HepG2 (cell line): Measurements from ENCODE around the gene EPB41L1. TPM values are rescaled to one million over a fixed set of nuclear protein-coding genes. Genes with fewer than 3 reads are reported as not detected.

Source experiments
- ARNT ChIP-seq: fragments of 450-650 bp; IDR thresholded peaks from 2 replicates; pipeline ENCODE4 v1.6.1; 2017
- CTCF ChIP-seq: sonication (generic); formaldehyde crosslinking; IDR thresholded peaks from 2 replicates; pipeline ENCODE4 v1.5.0; 2020; ENCODE audit warnings: mild to moderate bottlenecking, missing genetic modification reagents, moderate library complexity
- GMEB1 ChIP-seq: sonication (generic); formaldehyde crosslinking; IDR thresholded peaks from 2 replicates; pipeline ENCODE4 v1.5.1; 2020; ENCODE audit warnings: missing genetic modification reagents, mild to moderate bottlenecking, borderline replicate concordance
- KAT7 ChIP-seq: IDR thresholded peaks from 2 replicates; pipeline ENCODE4 v1.6.1; 2018; ENCODE audit warnings: borderline replicate concordance, missing compliant biosample characterization
- KLF11 ChIP-seq: IDR thresholded peaks from 2 replicates; pipeline ENCODE4 v1.6.1; 2016; ENCODE audit warnings: missing compliant biosample characterization
- KLF13 ChIP-seq: sonication (generic); formaldehyde crosslinking; IDR thresholded peaks from 2 replicates; pipeline ENCODE4 v1.4.0; 2020; ENCODE audit warnings: mild to moderate bottlenecking, missing genetic modification reagents
- MEIS1 ChIP-seq: sonication (generic); formaldehyde crosslinking; IDR thresholded peaks from 2 replicates; pipeline ENCODE4 v1.9.0; 2021; ENCODE audit warnings: mild to moderate bottlenecking, missing genetic modification reagents, moderate library complexity, borderline replicate concordance
- MLX ChIP-seq: IDR thresholded peaks from 2 replicates; pipeline ENCODE4 v1.6.1; 2016
- PLRG1 ChIP-seq: fragments of 450-650 bp; conservative IDR thresholded peaks from 2 replicates; pipeline ENCODE4 v1.6.1; 2016
- RBAK ChIP-seq: sonication (generic); formaldehyde crosslinking; IDR thresholded peaks from 2 replicates; pipeline ENCODE4 v1.5.1; 2020; ENCODE audit warnings: mild to moderate bottlenecking, missing genetic modification reagents
- SP1 ChIP-seq, 2 experiments: fragments of 450-650 bp in 1 of 2; sonication (generic) in 1 of 2; formaldehyde crosslinking in 1 of 2; IDR thresholded peaks; 2 replicates each; pipeline versions ENCODE4 v1.4.0 to v1.6.1; 2016 to 2020; ENCODE audit warnings: missing genetic modification reagents in 1 of 2
- STAT6 ChIP-seq: sonication (generic); formaldehyde crosslinking; IDR thresholded peaks from 2 replicates; pipeline ENCODE4 v1.4.0; 2020; ENCODE audit warnings: missing genetic modification reagents, mild to moderate bottlenecking, borderline replicate concordance
- TAF1 ChIP-seq: sonication (generic); formaldehyde crosslinking; IDR thresholded peaks from 2 replicates; pipeline ENCODE4 v1.4.0; 2020; ENCODE audit warnings: missing genetic modification reagents
- TCF7 ChIP-seq: sonication (generic); IDR thresholded peaks from 2 replicates; pipeline ENCODE4 v1.6.1; 2016; ENCODE audit warnings: antibody characterized with exemption, low read depth
- ZNF552 ChIP-seq: sonication (generic); formaldehyde crosslinking; IDR thresholded peaks from 2 replicates; pipeline ENCODE4 v1.9.0; 2022; ENCODE audit warnings: missing genetic modification reagents, mild to moderate bottlenecking, borderline replicate concordance
- ZNF589 ChIP-seq: sonication (generic); formaldehyde crosslinking; conservative IDR thresholded peaks from 2 replicates; pipeline ENCODE4 v1.8.0; 2022; ENCODE audit warnings: mild to moderate bottlenecking, moderate library complexity, missing genetic modification reagents
- ZNF709 ChIP-seq: sonication (generic); formaldehyde crosslinking; IDR thresholded peaks from 2 replicates; pipeline ENCODE4 v1.5.0; 2020; ENCODE audit warnings: mild to moderate bottlenecking, missing genetic modification reagents
- ZNF839 ChIP-seq: sonication (generic); formaldehyde crosslinking; IDR thresholded peaks from 2 replicates; pipeline ENCODE4 v1.4.0; 2020; ENCODE audit warnings: missing genetic modification reagents, mild to moderate bottlenecking, borderline replicate concordance
- polyA plus RNA-seq, 8 experiments: library from polyadenylated mRNA; depleted of rRNA in 3 of 8; stranded (reverse) in 7 of 8; unstranded in 1 of 8; fragments of >200 nt; fragmentation: Illumina TruSeq in 4 of 8; extraction: Trizol in 4 of 8; gene quantifications; 2 replicates each; pipeline versions ENCODE4 v1.2.1 to v1.2.3, GENCODE V29; 2011 to 2016; ENCODE audit warnings: low read depth in 4 of 8, missing spikeins in 1 of 8, mixed read lengths in 1 of 8; ENCODE audit not compliant: insufficient read depth in 1 of 8
- total RNA-seq, 5 experiments: library from RNA; depleted of rRNA; stranded (reverse); fragments of >200 nt; fragmentation: Illumina TruSeq; extraction: Trizol; gene quantifications; 2 replicates each; pipeline ENCODE4 v1.2.3, GENCODE V29; 2016; ENCODE audit warnings: low read depth in 1 of 5

The EPB41L1 gene
- total and polyA plus RNA-seq, 2 of the 13 experiments (the other 11 are each of a cell fraction or from before 2014, with no cell fraction given) = 16.7 to 39.0 TPM

DNA sequence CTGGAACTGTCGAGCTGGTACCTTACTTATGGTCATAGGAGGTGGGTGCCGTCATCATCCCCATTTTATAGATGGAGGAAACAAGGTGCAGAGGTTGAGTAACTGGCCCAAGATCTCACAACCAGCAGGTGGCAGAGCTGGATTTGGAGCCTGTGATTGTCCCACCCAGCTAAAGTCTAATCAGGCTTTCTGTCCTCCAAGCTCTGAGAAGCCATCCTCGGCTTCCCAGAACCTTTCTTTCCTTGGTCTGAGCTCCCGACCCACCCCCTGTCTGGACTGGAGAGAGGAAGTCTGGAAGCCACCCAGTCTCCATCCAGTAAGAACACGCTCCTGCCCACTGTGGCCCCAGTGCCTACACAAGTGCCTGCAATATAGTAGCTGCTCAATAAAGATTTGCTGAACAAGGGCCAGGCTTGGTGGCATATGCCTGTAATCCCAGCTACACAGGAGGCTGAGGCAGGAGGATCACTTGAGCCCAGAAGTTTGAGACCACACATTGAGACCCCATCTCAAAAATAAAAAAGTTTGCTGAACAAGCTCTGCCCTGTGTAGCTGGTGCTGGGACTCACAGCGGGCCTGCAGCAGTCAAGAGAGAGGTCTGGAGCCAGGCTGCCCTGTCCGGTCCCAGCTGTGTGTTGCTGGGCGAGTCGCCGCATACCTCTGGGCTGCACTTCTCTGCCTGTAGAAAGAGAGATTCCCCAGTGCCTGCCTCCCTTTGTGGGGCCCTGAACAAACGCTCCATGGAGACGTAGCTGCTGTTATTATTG is 119.1 kb downstream of the EPB41L1 start (continued):
- no peak for TF ChIP-seq ZNF552 (CRISPR knock-in tag)
- TF ChIP-seq KLF11 (CRISPR knock-in tag) = no peak
- TF ChIP-seq SP1 (IDR thresholded peaks at IDR 0.05) = no peak
- no peak for TF ChIP-seq SP1 (CRISPR knock-in tag; IDR thresholded peaks at IDR 0.05)
- TF ChIP-seq CTCF = peak; percentile 67
- no peak for TF ChIP-seq TCF7
- TF ChIP-seq KLF13 (CRISPR knock-in tag) = no peak
- no peak for TF ChIP-seq ZNF589 (CRISPR knock-in tag)
- no peak for TF ChIP-seq MEIS1 (CRISPR knock-in tag)
- TF ChIP-seq MLX = no peak
- no peak for TF ChIP-seq ZNF839 (CRISPR knock-in tag)
- TF ChIP-seq ARNT = no peak
- TF ChIP-seq ZNF709 (CRISPR knock-in tag) = no peak
- TF ChIP-seq STAT6 = no peak
- TF ChIP-seq KAT7 (CRISPR knock-in tag) = no peak
- TF ChIP-seq TAF1 (CRISPR knock-in tag) = 0 out of 2 replicates have a peak, but pooled peaks have one; percentile 8
- TF ChIP-seq PLRG1 = no peak
- TF ChIP-seq GMEB1 (CRISPR knock-in tag) = no peak
- no peak for TF ChIP-seq RBAK
